SU-DHL-6 (cell line): Measurements from ENCODE around the gene EMP1.

Source experiments
- H2AFZ ChIP-seq: fragments of 200-600 bp; sonication (generic); 2 replicates; pipeline ENCODE4 v1.6.1; 2014; ENCODE audit warnings: low read depth, mild to moderate bottlenecking, moderate library complexity, mixed read lengths, antibody characterized with exemption, low read length; ENCODE audit not compliant: severe bottlenecking
- H3F3A ChIP-seq: fragments of 200-600 bp; shearing (Covaris generic); 2 replicates; pipeline ENCODE4 v1.6.0; 2016; ENCODE audit warnings: antibody characterized with exemption, mild to moderate bottlenecking; ENCODE audit not compliant: insufficient read depth
- H3K27ac ChIP-seq: fragments of 200-600 bp; sonication (generic); 2 replicates; pipeline ENCODE4 v1.5.1; 2016; ENCODE audit warnings: low read depth, mild to moderate bottlenecking, low read length, moderate library complexity, mixed read lengths
- H3K27me3 ChIP-seq: fragments of 200-600 bp; sonication (generic), shearing (Covaris generic); 2 replicates; pipeline ENCODE4 v1.6.0; 2014; ENCODE audit warnings: mild to moderate bottlenecking, low read length
- H3K36me3 ChIP-seq: fragments of 200-600 bp; sonication (generic); 2 replicates; pipeline ENCODE4 v1.6.1; 2014; ENCODE audit warnings: mild to moderate bottlenecking, low read length, mixed read lengths
- H3K4me2 ChIP-seq: fragments of 300-600, 200-600 bp; shearing (Covaris generic), sonication (generic); 2 replicates; pipeline ENCODE4 v1.6.0; 2014; ENCODE audit warnings: low read length, low read depth, mild to moderate bottlenecking; ENCODE audit not compliant: poor library complexity, severe bottlenecking
- H3K4me3 ChIP-seq: fragments of 200-600 bp; sonication (generic); 2 replicates; pipeline ENCODE4 v1.5.1; 2014; ENCODE audit warnings: antibody characterized with exemption, low read length, mild to moderate bottlenecking, mixed read lengths; ENCODE audit not compliant: insufficient read depth, poor library complexity, severe bottlenecking
- H3K79me2 ChIP-seq: fragments of 200-600 bp; sonication (generic); 2 replicates; pipeline ENCODE4 v1.6.1; 2014; ENCODE audit warnings: mild to moderate bottlenecking, low read length, moderate library complexity; ENCODE audit not compliant: insufficient read depth
- H3K9ac ChIP-seq: fragments of 200-600 bp; sonication (generic); 2 replicates; pipeline ENCODE4 v1.7.0; 2014; ENCODE audit warnings: mild to moderate bottlenecking, low read length
- H3K9me2 ChIP-seq: fragments of 200-600 bp; sonication (generic); replicated peaks from 2 replicates; pipeline ENCODE4 v1.6.1; 2014; ENCODE audit warnings: low read length; ENCODE audit not compliant: insufficient read depth
- H3K9me3 ChIP-seq: fragments of 200-600 bp; sonication (generic); 2 replicates; pipeline ENCODE4 v1.6.1; 2014; ENCODE audit warnings: low read length, mixed read lengths; ENCODE audit not compliant: insufficient read depth
- H4K20me1 ChIP-seq: fragments of 200-600 bp; sonication (generic); 2 replicates; pipeline ENCODE4 v1.6.1; 2014; ENCODE audit warnings: low read depth, mild to moderate bottlenecking, antibody characterized with exemption, low read length, moderate library complexity, mixed read lengths
- EZH2phosphoT487 ChIP-seq: fragments of 200-600 bp; sonication (generic), shearing (Covaris generic); conservative IDR thresholded peaks from 2 replicates; pipeline ENCODE4 v1.6.1; 2018; ENCODE audit warnings: mild to moderate bottlenecking, antibody characterized with exemption, low read length, moderate library complexity, mixed read lengths
- TF ChIP-seq, protein P1 (sequence below): fragments of 200-600 bp; sonication (generic); IDR thresholded peaks from one replicate; pipeline ENCODE4 v1.5.1; 2017; ENCODE audit warnings: antibody characterized with exemption, mild to moderate bottlenecking, low read length, moderate library complexity; ENCODE audit not compliant: insufficient read depth, poor library complexity, severe bottlenecking

EMP1 gene

DNA sequence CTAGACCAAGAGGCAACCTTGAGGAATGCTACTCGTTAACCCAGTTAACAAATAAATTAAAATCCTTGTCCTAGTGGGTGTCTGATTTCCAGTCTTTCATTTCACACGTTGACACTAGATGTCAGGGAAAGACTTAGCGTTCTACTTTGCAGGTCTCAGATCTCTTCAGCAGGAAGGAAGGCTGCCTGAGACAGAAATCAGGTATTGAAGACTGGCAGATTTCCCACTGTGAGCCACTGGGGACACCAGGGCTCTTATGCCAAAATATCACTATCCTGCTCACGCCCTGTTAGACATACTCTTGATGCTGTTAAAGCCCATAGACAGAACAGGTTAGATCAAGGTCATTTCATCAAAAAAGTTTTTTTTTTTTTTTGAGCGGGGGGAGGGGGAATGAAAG is 33.0 kb downstream of the EMP1 start:
- Histone ChIP-seq H3K4me2 (no peak overlapping the region), H3K27ac (no peak overlapping the region), H3K9me3 (no peaks in the 10 kb centered on the region), H3K36me3 (no peaks in the 10 kb centered on the region), H3K9me2 (no peaks in the 10 kb centered on the region), H3K4me3 (no peak overlapping the region), H2AFZ (no peak overlapping the region), H4K20me1 (no peaks in the 10 kb centered on the region), H3K9ac (no peak overlapping the region), H3K27me3 (no peaks in the 10 kb centered on the region), H3F3A (no peaks in the 10 kb centered on the region), H3K79me2 (no peaks in the 10 kb centered on the region)
- TF ChIP-seq, protein P1, sequence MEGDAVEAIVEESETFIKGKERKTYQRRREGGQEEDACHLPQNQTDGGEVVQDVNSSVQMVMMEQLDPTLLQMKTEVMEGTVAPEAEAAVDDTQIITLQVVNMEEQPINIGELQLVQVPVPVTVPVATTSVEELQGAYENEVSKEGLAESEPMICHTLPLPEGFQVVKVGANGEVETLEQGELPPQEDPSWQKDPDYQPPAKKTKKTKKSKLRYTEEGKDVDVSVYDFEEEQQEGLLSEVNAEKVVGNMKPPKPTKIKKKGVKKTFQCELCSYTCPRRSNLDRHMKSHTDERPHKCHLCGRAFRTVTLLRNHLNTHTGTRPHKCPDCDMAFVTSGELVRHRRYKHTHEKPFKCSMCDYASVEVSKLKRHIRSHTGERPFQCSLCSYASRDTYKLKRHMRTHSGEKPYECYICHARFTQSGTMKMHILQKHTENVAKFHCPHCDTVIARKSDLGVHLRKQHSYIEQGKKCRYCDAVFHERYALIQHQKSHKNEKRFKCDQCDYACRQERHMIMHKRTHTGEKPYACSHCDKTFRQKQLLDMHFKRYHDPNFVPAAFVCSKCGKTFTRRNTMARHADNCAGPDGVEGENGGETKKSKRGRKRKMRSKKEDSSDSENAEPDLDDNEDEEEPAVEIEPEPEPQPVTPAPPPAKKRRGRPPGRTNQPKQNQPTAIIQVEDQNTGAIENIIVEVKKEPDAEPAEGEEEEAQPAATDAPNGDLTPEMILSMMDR, result no peak
- TF ChIP-seq EZH2phosphoT487, result no peak

DNA sequence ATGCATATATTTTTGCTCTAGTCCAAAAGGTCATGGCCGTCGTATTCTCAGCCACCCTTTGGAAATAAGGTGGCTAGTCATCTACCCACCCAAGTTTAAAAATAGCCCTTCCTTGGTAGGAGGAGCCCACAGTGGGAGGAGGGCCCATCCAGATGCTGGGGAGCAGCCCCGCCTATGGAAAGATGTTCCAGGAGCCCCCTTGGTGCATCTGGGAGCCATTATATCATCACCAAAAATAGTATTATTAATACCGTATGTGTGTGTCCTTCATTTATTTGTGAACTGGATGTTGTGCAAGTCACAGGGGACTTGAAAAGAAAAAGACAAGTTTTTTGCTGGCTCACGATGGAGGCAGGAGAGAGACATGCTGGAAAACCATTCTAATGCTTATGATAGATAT is 34.0 kb downstream of the EMP1 start:
- no peaks in the 10 kb centered on the region for H4K20me1 ChIP-seq
- H3K27ac ChIP-seq, result no peak overlapping the region
- no peaks in the 10 kb centered on the region for H3K9me2 ChIP-seq
- H3K9ac ChIP-seq, result no peak overlapping the region
- no peak overlapping the region for H3K4me3 ChIP-seq
- no peak for TF ChIP-seq EZH2phosphoT487
- TF ChIP-seq, protein P1, result no peak
- no peaks in the 10 kb centered on the region for H3K36me3 ChIP-seq
- H3F3A ChIP-seq, result no peaks in the 10 kb centered on the region
- H3K4me2 ChIP-seq, result no peak overlapping the region
- no peaks in the 10 kb centered on the region for H3K27me3 ChIP-seq
- H2AFZ ChIP-seq, result no peak overlapping the region
- H3K9me3 ChIP-seq, result no peaks in the 10 kb centered on the region
- H3K79me2 ChIP-seq, result no peaks in the 10 kb centered on the region

DNA sequence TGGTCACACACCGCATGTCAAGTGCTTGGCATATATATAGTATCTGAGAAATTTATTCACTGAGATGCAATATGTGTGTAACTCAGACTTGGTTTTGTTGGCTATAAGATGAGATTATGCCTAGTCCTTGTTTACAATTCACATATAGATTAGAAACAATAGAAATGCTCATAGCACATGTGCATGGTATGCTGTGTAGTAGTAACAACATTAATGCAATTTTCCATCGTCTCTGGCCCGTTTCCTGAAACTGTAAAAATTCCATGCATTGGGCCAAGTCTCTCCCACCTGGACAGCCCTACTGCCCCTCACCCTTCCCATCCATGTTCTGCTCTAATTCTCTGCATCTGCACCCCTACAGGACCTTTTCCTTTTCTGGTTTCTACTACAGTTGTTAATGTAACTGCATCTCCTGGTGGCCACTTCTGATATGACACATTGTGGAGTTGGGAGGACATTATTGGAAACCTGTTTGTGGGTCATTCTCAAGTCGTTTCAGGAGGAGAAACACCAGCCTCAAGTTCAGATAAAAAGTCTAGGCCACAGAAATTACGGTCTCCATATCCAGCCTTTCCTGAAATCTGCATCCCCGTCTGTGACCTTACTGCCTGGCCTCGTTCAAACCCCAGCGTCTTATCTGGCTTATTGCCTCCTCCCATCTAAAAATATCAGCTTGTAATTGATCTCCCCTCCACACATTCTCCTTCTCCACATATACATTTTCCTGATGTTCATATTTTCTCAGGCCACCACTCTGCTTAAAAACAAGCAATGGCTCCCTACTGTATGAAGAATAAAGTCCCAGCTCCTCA is 37.5 kb downstream of the EMP1 start:
- Histone ChIP-seq H3K27me3 (no peaks in the 10 kb centered on the region), H3K27ac (no peak overlapping the region), H3K79me2 (no peaks in the 10 kb centered on the region), H3K9ac (no peak overlapping the region), H3K9me3 (no peaks in the 10 kb centered on the region), H3F3A (no peaks in the 10 kb centered on the region), H3K4me3 (no peak overlapping the region), H3K36me3 (no peaks in the 10 kb centered on the region), H2AFZ (no peak overlapping the region), H3K4me2 (no peak overlapping the region), H4K20me1 (no peaks in the 10 kb centered on the region), H3K9me2 (no peaks in the 10 kb centered on the region)
- no peak for TF ChIP-seq EZH2phosphoT487
- TF ChIP-seq, protein P1, result no peak
